HepG2 (cell line): ENCODE measurements around the gene RTP5. TPM values are rescaled to one million over a fixed set of nuclear protein-coding genes. Genes with fewer than 3 reads are reported as not detected.

Experiments used
- CAMTA2 ChIP-seq: sonication (generic); formaldehyde crosslinking; IDR thresholded peaks from 2 replicates; pipeline ENCODE4 v1.4.0; 2020; ENCODE audit warnings: mild to moderate bottlenecking, missing genetic modification reagents, borderline replicate concordance
- CHCHD3 ChIP-seq: sonication (generic); formaldehyde crosslinking; IDR thresholded peaks from 2 replicates; pipeline ENCODE4 v1.8.0; 2022; ENCODE audit warnings: mild to moderate bottlenecking, missing genetic modification reagents, moderate library complexity
- CREB1 ChIP-seq, 2 experiments: fragments of 450-650 bp in 1 of 2; IDR thresholded peaks; 2 replicates each; pipeline ENCODE4 v1.6.1; 2016 to 2017; ENCODE audit warnings: control low read depth in 1 of 2, mild to moderate bottlenecking in 1 of 2, missing compliant biosample characterization in 1 of 2, missing genetic modification characterization in 1 of 2
- ESRRA ChIP-seq: sonication (generic); formaldehyde crosslinking; IDR thresholded peaks from 2 replicates; pipeline ENCODE4 v1.5.1; 2020; ENCODE audit warnings: mild to moderate bottlenecking, low read depth, missing genetic modification reagents
- GABPA ChIP-seq, 2 experiments: IDR thresholded peaks; 2 replicates each; pipeline ENCODE4 v1.6.1; 2011 to 2016; ENCODE audit warnings: low read depth in 2 of 2, low read length in 1 of 2, missing biosample characterization in 1 of 2, missing genetic modification characterization in 1 of 2
- GATAD2A ChIP-seq: IDR thresholded peaks from 2 replicates; pipeline ENCODE4 v1.6.1; 2016
- GLI4 ChIP-seq: sonication (generic); formaldehyde crosslinking; IDR thresholded peaks from 2 replicates; pipeline ENCODE4 v1.5.1; 2020; ENCODE audit warnings: missing genetic modification reagents, mild to moderate bottlenecking, moderate library complexity, borderline replicate concordance
- HNRNPL ChIP-seq: fragments of 200-400 bp; formaldehyde crosslinking; IDR thresholded peaks from 2 replicates; pipeline ENCODE4 v1.6.1; 2017; ENCODE audit warnings: mild to moderate bottlenecking, low read depth, low read length
- HOXA5 ChIP-seq: sonication (generic); formaldehyde crosslinking; IDR thresholded peaks from 2 replicates; pipeline ENCODE4 v1.4.0; 2020; ENCODE audit warnings: missing genetic modification reagents
- IKZF5 ChIP-seq: IDR thresholded peaks from 2 replicates; pipeline ENCODE4 v1.6.1; 2018; ENCODE audit warnings: missing genetic modification reagents, mild to moderate bottlenecking, missing compliant biosample characterization
- ISX ChIP-seq: sonication (generic); formaldehyde crosslinking; conservative IDR thresholded peaks from 2 replicates; pipeline ENCODE4 v1.5.0; 2020; ENCODE audit warnings: missing genetic modification reagents
- MYPOP ChIP-seq: sonication (generic); formaldehyde crosslinking; IDR thresholded peaks from 2 replicates; pipeline ENCODE4 v1.8.1; 2023; ENCODE audit warnings: mild to moderate bottlenecking, moderate library complexity, missing genetic modification reagents
- NFKBIZ ChIP-seq: IDR thresholded peaks from 2 replicates; pipeline ENCODE4 v1.6.1; 2018; ENCODE audit warnings: missing genetic modification reagents, missing compliant biosample characterization
- PHB2 ChIP-seq: fragments of 450-650 bp; IDR thresholded peaks from 2 replicates; pipeline ENCODE4 v1.6.1; 2018; ENCODE audit not compliant: partially characterized antibody
- RXRB ChIP-seq: IDR thresholded peaks from 2 replicates; pipeline ENCODE4 v1.6.1; 2016; ENCODE audit warnings: borderline replicate concordance, missing genetic modification reagents, missing compliant biosample characterization
- SMAD9 ChIP-seq: sonication (generic); formaldehyde crosslinking; IDR thresholded peaks from 2 replicates; pipeline ENCODE4 v1.5.1; 2020; ENCODE audit warnings: mild to moderate bottlenecking, missing genetic modification reagents
- SNAPC5 ChIP-seq: sonication (generic); formaldehyde crosslinking; IDR thresholded peaks from 2 replicates; pipeline ENCODE4 v1.8.1; 2023; ENCODE audit warnings: mild to moderate bottlenecking, missing genetic modification reagents, borderline replicate concordance
- ZFP62 ChIP-seq: sonication (generic); formaldehyde crosslinking; IDR thresholded peaks from 2 replicates; pipeline ENCODE4 v1.4.0; 2020; ENCODE audit warnings: missing genetic modification reagents
- ZNF136 ChIP-seq: sonication (generic); formaldehyde crosslinking; IDR thresholded peaks from 2 replicates; pipeline ENCODE4 v1.8.1; 2022; ENCODE audit warnings: low read depth, mild to moderate bottlenecking, moderate library complexity, missing genetic modification reagents
- ZNF260 ChIP-seq: sonication (generic); formaldehyde crosslinking; IDR thresholded peaks from 2 replicates; pipeline ENCODE4 v1.4.0; 2020; ENCODE audit warnings: missing genetic modification reagents, low read depth, mild to moderate bottlenecking, borderline replicate concordance
- ZNF34 ChIP-seq: sonication (generic); formaldehyde crosslinking; IDR thresholded peaks from 2 replicates; pipeline ENCODE4 v1.4.0; 2020; ENCODE audit warnings: mild to moderate bottlenecking, missing genetic modification reagents, borderline replicate concordance
- ZNF383 ChIP-seq: sonication (generic); formaldehyde crosslinking; IDR thresholded peaks from 2 replicates; pipeline ENCODE4 v1.4.0; 2020; ENCODE audit warnings: missing genetic modification reagents, mild to moderate bottlenecking, borderline replicate concordance
- polyA plus RNA-seq, 8 experiments: library from polyadenylated mRNA; depleted of rRNA in 3 of 8; stranded (reverse) in 7 of 8; unstranded in 1 of 8; fragments of >200 nt; fragmentation: Illumina TruSeq in 4 of 8; extraction: Trizol in 4 of 8; gene quantifications; 2 replicates each; pipeline versions ENCODE4 v1.2.1 to v1.2.3, GENCODE V29; 2011 to 2016; ENCODE audit warnings: low read depth in 4 of 8, missing spikeins in 1 of 8, mixed read lengths in 1 of 8; ENCODE audit not compliant: insufficient read depth in 1 of 8
- total RNA-seq, 5 experiments: library from RNA; depleted of rRNA; stranded (reverse); fragments of >200 nt; fragmentation: Illumina TruSeq; extraction: Trizol; gene quantifications; 2 replicates each; pipeline ENCODE4 v1.2.3, GENCODE V29; 2016; ENCODE audit warnings: low read depth in 1 of 5
- TF ChIP-seq, protein P1 (sequence below): sonication (generic); formaldehyde crosslinking; IDR thresholded peaks from 2 replicates; pipeline ENCODE4 v1.8.0; 2022; ENCODE audit warnings: missing genetic modification reagents, mild to moderate bottlenecking, moderate library complexity, borderline replicate concordance
- TF ChIP-seq, protein P2 (sequence below): sonication (generic); formaldehyde crosslinking; conservative IDR thresholded peaks from 2 replicates; pipeline ENCODE4 v1.4.0; 2020; ENCODE audit warnings: missing genetic modification reagents

The RTP5 gene
- total and polyA plus RNA-seq, 2 of the 13 experiments (the other 11 are each of a cell fraction or from before 2014, with no cell fraction given) = not detected

DNA sequence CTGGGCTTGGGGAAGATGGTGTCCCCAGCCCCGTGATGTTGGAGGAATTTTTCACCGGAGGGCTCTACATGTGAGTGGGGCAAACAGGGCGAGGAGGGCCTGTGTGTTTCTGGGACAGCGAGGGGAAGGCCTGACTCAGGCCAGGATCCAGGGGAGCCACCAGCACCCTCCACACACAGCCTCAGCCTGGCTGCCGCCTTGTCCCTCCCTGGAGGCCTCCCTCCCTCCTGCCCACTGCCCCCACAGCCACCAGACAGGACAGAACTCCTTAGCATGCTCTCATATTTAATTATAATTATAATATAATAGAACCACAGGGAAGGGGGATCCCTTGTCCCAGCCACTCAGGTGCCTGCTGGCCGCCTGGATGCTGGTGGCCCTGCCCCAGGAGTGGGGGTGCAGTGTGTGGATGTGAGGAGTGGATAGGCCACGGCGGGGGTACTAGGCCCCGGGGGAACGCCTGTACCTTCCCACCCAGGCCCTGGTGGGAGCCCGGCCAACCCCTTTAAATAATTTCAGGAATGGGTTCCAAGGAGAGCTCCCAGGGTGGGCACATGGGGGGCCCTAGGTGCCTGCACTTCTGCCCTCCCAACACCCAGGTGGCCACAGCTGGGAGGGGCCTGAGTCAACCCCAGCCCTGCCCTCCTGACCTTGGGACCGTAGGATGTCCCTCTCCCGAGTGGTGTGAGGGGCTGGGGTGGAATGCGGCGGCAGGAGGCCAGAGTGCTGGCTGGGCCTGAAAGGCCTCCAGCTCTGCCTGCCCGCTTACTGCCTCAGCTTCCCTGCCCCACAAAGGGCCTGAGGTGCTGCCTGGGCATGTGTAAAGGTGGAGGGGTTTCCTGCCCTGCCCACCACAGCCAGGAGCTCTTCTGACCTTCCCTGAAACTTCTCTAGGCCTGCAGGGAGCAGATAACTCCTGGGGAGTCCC lies 19.6 kb upstream of the RTP5 start (continued):
- TF ChIP-seq ZFP62 (CRISPR knock-in tag) (no peak), SMAD9 (CRISPR knock-in tag) (no peak), CAMTA2 (no peak), ZNF34 (no peak), SNAPC5 (CRISPR knock-in tag) (no peak), HOXA5 (CRISPR knock-in tag) (no peak), ESRRA (CRISPR knock-in tag) (peak; percentile 26; the same call in 1 of the 2 replicates), NFKBIZ (CRISPR knock-in tag) (no peak), MYPOP (CRISPR knock-in tag) (no peak), ISX (CRISPR knock-in tag) (no peak), RXRB (CRISPR knock-in tag) (no peak), GLI4 (CRISPR knock-in tag) (no peak), CHCHD3 (CRISPR knock-in tag) (no peak), IKZF5 (CRISPR knock-in tag) (no peak), ZNF260 (no peak), HNRNPL (peak; percentile 57; the same call in 1 of the 2 replicates), ZNF383 (CRISPR knock-in tag) (no peak), GATAD2A (CRISPR knock-in tag) (0 out of 2 replicates have a peak, but pooled peaks have one; percentile 25), PHB2 (no peak), GABPA (IDR thresholded peaks at IDR 0.05; ENCODE audit: low read depth, low read length) (no peak), GABPA (CRISPR knock-in tag; IDR thresholded peaks at IDR 0.05; ENCODE audit: low read depth) (no peak), ZNF136 (CRISPR knock-in tag) (no peak), CREB1 (IDR thresholded peaks at IDR 0.05) (no peak), CREB1 (CRISPR knock-in tag; IDR thresholded peaks at IDR 0.05) (no peak)
- TF ChIP-seq, protein P1, sequence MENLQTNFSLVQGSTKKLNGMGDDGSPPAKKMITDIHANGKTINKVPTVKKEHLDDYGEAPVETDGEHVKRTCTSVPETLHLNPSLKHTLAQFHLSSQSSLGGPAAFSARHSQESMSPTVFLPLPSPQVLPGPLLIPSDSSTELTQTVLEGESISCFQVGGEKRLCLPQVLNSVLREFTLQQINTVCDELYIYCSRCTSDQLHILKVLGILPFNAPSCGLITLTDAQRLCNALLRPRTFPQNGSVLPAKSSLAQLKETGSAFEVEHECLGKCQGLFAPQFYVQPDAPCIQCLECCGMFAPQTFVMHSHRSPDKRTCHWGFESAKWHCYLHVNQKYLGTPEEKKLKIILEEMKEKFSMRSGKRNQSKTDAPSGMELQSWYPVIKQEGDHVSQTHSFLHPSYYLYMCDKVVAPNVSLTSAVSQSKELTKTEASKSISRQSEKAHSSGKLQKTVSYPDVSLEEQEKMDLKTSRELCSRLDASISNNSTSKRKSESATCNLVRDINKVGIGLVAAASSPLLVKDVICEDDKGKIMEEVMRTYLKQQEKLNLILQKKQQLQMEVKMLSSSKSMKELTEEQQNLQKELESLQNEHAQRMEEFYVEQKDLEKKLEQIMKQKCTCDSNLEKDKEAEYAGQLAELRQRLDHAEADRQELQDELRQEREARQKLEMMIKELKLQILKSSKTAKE (CRISPR knock-in tag) = no peak
- TF ChIP-seq, protein P2, sequence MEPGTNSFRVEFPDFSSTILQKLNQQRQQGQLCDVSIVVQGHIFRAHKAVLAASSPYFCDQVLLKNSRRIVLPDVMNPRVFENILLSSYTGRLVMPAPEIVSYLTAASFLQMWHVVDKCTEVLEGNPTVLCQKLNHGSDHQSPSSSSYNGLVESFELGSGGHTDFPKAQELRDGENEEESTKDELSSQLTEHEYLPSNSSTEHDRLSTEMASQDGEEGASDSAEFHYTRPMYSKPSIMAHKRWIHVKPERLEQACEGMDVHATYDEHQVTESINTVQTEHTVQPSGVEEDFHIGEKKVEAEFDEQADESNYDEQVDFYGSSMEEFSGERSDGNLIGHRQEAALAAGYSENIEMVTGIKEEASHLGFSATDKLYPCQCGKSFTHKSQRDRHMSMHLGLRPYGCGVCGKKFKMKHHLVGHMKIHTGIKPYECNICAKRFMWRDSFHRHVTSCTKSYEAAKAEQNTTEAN (CRISPR knock-in tag) = no peak
